ENCODE data around the gene KPNA6.

DNA sequence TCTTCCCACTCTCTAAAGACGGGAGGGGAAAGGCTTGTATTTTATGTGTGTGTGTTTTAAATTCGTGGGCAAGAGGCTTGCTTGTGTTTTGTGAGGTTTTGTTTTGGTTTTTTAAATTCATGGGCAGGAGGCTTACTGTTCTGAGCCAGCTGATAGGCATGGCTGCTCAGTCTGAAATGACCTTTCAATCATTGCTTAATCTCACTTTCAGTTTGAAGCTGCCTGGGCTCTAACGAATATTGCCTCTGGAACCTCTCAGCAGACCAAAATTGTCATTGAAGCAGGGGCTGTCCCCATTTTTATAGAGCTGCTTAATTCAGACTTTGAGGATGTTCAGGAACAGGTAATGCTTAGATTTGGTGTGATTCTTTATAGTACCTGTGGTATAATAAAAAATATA, 51.3 kb downstream of the KPNA6 start:
- TF ChIP-seq, protein P1, sequence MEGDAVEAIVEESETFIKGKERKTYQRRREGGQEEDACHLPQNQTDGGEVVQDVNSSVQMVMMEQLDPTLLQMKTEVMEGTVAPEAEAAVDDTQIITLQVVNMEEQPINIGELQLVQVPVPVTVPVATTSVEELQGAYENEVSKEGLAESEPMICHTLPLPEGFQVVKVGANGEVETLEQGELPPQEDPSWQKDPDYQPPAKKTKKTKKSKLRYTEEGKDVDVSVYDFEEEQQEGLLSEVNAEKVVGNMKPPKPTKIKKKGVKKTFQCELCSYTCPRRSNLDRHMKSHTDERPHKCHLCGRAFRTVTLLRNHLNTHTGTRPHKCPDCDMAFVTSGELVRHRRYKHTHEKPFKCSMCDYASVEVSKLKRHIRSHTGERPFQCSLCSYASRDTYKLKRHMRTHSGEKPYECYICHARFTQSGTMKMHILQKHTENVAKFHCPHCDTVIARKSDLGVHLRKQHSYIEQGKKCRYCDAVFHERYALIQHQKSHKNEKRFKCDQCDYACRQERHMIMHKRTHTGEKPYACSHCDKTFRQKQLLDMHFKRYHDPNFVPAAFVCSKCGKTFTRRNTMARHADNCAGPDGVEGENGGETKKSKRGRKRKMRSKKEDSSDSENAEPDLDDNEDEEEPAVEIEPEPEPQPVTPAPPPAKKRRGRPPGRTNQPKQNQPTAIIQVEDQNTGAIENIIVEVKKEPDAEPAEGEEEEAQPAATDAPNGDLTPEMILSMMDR (IDR thresholded peaks at IDR 0.05) = no peak
- TF ChIP-seq POLR2A (IDR thresholded peaks at IDR 0.05) = no peak

Data from prostate gland (tissue), 2 donors.